HUES64 (cell line): ENCODE data around the gene ZCCHC14.
"Not testable (repeated sequence)": the region's sequence is repeated elsewhere in the genome, so short reads cannot be mapped to it uniquely, and the experiment has no call there.

Experiments
- H3K27ac ChIP-seq: 2 replicates; pipeline ENCODE4 v1.7.0; 2013; ENCODE audit warnings: low read depth, low read length, inconsistent platforms
- H3K27me3 ChIP-seq: 2 replicates; pipeline ENCODE4 v1.6.1; 2013; ENCODE audit warnings: mild to moderate bottlenecking, low read length; ENCODE audit not compliant: insufficient read depth
- H3K36me3 ChIP-seq: 2 replicates; pipeline ENCODE4 v1.6.1; 2013; ENCODE audit warnings: mild to moderate bottlenecking, low read length; ENCODE audit not compliant: insufficient read depth
- H3K4me1 ChIP-seq: 2 replicates; pipeline ENCODE4 v1.6.1; 2013; ENCODE audit warnings: mild to moderate bottlenecking, low read length, moderate library complexity; ENCODE audit not compliant: insufficient read depth
- H3K4me3 ChIP-seq: 2 replicates; pipeline ENCODE4 v1.5.1; 2013; ENCODE audit warnings: mild to moderate bottlenecking, low read length, moderate library complexity
- H3K9ac ChIP-seq: 2 replicates; pipeline ENCODE4 v1.6.1; 2013; ENCODE audit warnings: mild to moderate bottlenecking, low read depth, low read length
- H3K9me3 ChIP-seq: 2 replicates; pipeline ENCODE4 v1.6.1; 2013; ENCODE audit warnings: low read depth, low read length; ENCODE audit not compliant: insufficient read depth
- WGBS: fragments of 150-250, 120-280 bp; methylation state at CpG from one replicate; pipeline ENCODE4 v1.1.7; 2013; ENCODE audit warnings: missing lambda C conversion rate; 5-methylcytosine and 5-hydroxymethylcytosine counted together

Gene ZCCHC14

GRCh38 chr16:87392821-87393679 is 99.8 kb downstream of the ZCCHC14 start:
- H3K27me3 ChIP-seq: no peaks in the 10 kb centered on the region
- WGBS: 2% methylated on average over 53 of the region's 53 CpGs

GRCh38 chr16:87391950-87392820 is 100.6 kb downstream of the ZCCHC14 start, which contains the start of gene MAP1LC3B:
Gene MAP1LC3B (plus strand): TSS chr16:87392336. CDS start chr16:87392428, 92 bp downstream.
- under 1% methylated on average over 113 of the region's 113 CpGs for WGBS
- Histone ChIP-seq H3K4me3 (peak within 1 kb of the TSS; percentile 63), H3K4me1 (peaks cover 14% of the 10 kb centered on the region; the same call in 1 of the 2 replicates), H3K9me3 (no peaks in the 10 kb centered on the region), H3K27ac (peak within 1 kb of the TSS; percentile 60), H3K36me3 (no peaks in the 10 kb centered on the region), H3K27me3 (no peaks in the 10 kb centered on the region), H3K9ac (peak within 1 kb of the TSS; percentile 76)

More at GRCh38 chr16:87392821-87393679, 99.8 kb downstream of the ZCCHC14 start:
- Histone ChIP-seq H3K4me3 (peak overlapping the region; percentile 63), H3K27ac (no peak overlapping the region), H3K9ac (peak overlapping the region; percentile 76), H3K36me3 (no peaks in the 10 kb centered on the region), H3K9me3 (no peaks in the 10 kb centered on the region), H3K4me1 (peaks cover 10% of the 10 kb centered on the region; the same call in 1 of the 2 replicates)

- Histone ChIP-seq H3K9ac (peak overlapping the region; percentile 64), H3K36me3 (no peaks in the 10 kb centered on the region), H3K4me1 (peaks cover 14% of the 10 kb centered on the region; the same call in 1 of the 2 replicates), H3K27me3 (no peaks in the 10 kb centered on the region), H3K4me3 (peak overlapping the region; percentile 63), H3K9me3 (no peaks in the 10 kb centered on the region), H3K27ac (peak overlapping the region; percentile 60)
- 8% methylated on average over 43 of the region's 44 CpGs for WGBS
Measured at GRCh38 chr16:87391324-87391949, 101.4 kb downstream of the ZCCHC14 start.

- Histone ChIP-seq H3K4me3 (peak overlapping the region; percentile 63), H3K4me1 (peaks cover 14% of the 10 kb centered on the region; the same call in 1 of the 2 replicates), H3K27ac (no peak overlapping the region; the same call in 1 of the 2 replicates), H3K9ac (no peak overlapping the region), H3K36me3 (no peaks in the 10 kb centered on the region), H3K9me3 (no peaks in the 10 kb centered on the region), H3K27me3 (no peaks in the 10 kb centered on the region)
- WGBS: 94% methylated on average over 24 of the region's 24 CpGs
Measured at GRCh38 chr16:87390641-87391323, 102.0 kb downstream of the ZCCHC14 start.

GRCh38 chr16:87389914-87390313 is 102.9 kb downstream of the ZCCHC14 start:
- H3K27me3 ChIP-seq, H3K27ac ChIP-seq, H3K9me3 ChIP-seq, H3K4me3 ChIP-seq, H3K36me3 ChIP-seq, H3K9ac ChIP-seq: not testable (repeated sequence)
- 95% methylated on average over 8 of the region's 9 CpGs for WGBS
- peaks cover 14% of the 10 kb centered on the region; the same call in 1 of the 2 replicates for H3K4me1 ChIP-seq

GRCh38 chr16:87389245-87389644 is 103.6 kb downstream of the ZCCHC14 start:
- Histone ChIP-seq H3K4me1 (peaks cover 14% of the 10 kb centered on the region; the same call in 1 of the 2 replicates), H3K9me3 (no peaks in the 10 kb centered on the region), H3K27ac (no peak overlapping the region), H3K9ac (no peak overlapping the region), H3K36me3 (no peaks in the 10 kb centered on the region), H3K27me3 (no peaks in the 10 kb centered on the region), H3K4me3 (no peak overlapping the region)
- WGBS: 95% methylated on average over 4 of the region's 5 CpGs

GRCh38 chr16:87388818-87389134 is 104.0 kb downstream of the ZCCHC14 start:
- Histone ChIP-seq H3K36me3 (no peaks in the 10 kb centered on the region), H3K9me3 (no peaks in the 10 kb centered on the region), H3K27me3 (no peaks in the 10 kb centered on the region), H3K4me3 (peak overlapping the region; percentile 36), H3K9ac (no peak overlapping the region), H3K4me1 (peaks cover 11% of the 10 kb centered on the region; the same call in 1 of the 2 replicates), H3K27ac (peak overlapping the region; percentile 16; the same call in 1 of the 2 replicates)
- no CpG with 5 or more reads among the region's 1 CpG for WGBS

- Histone ChIP-seq H3K27me3 (no peaks in the 10 kb centered on the region), H3K4me1 (peaks cover 7% of the 10 kb centered on the region; the same call in 1 of the 2 replicates), H3K36me3 (no peaks in the 10 kb centered on the region), H3K4me3 (peak overlapping the region; percentile 36), H3K27ac (peak overlapping the region; percentile 74; the same call in 1 of the 2 replicates), H3K9ac (peak overlapping the region; percentile 0; the same call in 1 of the 2 replicates), H3K9me3 (no peaks in the 10 kb centered on the region)
- 25% methylated on average over 18 of the region's 18 CpGs for WGBS
Measured at GRCh38 chr16:87387942-87388817, 104.6 kb downstream of the ZCCHC14 start.

GRCh38 chr16:87384875-87385167 is 108.0 kb downstream of the ZCCHC14 start:
- H3K4me1 ChIP-seq, H3K9me3 ChIP-seq, H3K27me3 ChIP-seq, H3K36me3 ChIP-seq: not testable (repeated sequence)
- peak overlapping the region; percentile 92 for H3K4me3 ChIP-seq
- peak overlapping the region; percentile 92 for H3K9ac ChIP-seq
- peak overlapping the region; percentile 92 for H3K27ac ChIP-seq
- WGBS: 83% methylated on average over 12 of the region's 12 CpGs
